Immature natural killer cell (primary cell): ENCODE measurements around the gene LMO2. TPM values are rescaled to one million over a fixed set of nuclear protein-coding genes. Genes with fewer than 3 reads are reported as not detected.
"Not testable (repeated sequence)": the region's sequence is repeated elsewhere in the genome, so short reads cannot be mapped to it uniquely, and the experiment has no call there.

Experiments used
- DNase-seq, 3 donors: peaks; one replicate each; pipeline ENCODE4 v3.0.0; 2022; ENCODE audit warnings: mixed read lengths in 1 of 3
- H3K27ac Mint-ChIP-seq, 6 donors: one replicate each; pipeline ENCODE4 v1.8.0; 2020; ENCODE audit warnings: mixed read lengths in 6 of 6, mild to moderate bottlenecking in 5 of 6, inconsistent platforms in 4 of 6, moderate library complexity in 3 of 6
- H3K27me3 Mint-ChIP-seq, 3 donors: one replicate each; pipeline ENCODE4 v1.8.0; 2020 to 2021; ENCODE audit warnings: low read depth in 3 of 3, mild to moderate bottlenecking in 3 of 3, mixed read lengths in 3 of 3, moderate library complexity in 3 of 3, inconsistent platforms in 1 of 3
- H3K36me3 Mint-ChIP-seq, 3 donors: one replicate each; pipeline ENCODE4 v1.8.0; 2020; ENCODE audit warnings: mixed read lengths in 3 of 3, inconsistent platforms in 2 of 3, mild to moderate bottlenecking in 2 of 3
- H3K4me1 Mint-ChIP-seq, 2 donors: one replicate each; pipeline ENCODE4 v1.8.0; 2020; ENCODE audit warnings: inconsistent platforms in 2 of 2, mild to moderate bottlenecking in 2 of 2, mixed read lengths in 2 of 2, moderate library complexity in 1 of 2
- H3K4me3 Mint-ChIP-seq, 5 donors: one replicate each; pipeline ENCODE4 v1.8.0; 2020; ENCODE audit warnings: mild to moderate bottlenecking in 5 of 5, mixed read lengths in 5 of 5, inconsistent platforms in 3 of 5, moderate library complexity in 3 of 5
- H3K9me3 Mint-ChIP-seq, 6 donors: one replicate each; pipeline ENCODE4 v1.8.0; 2020; ENCODE audit warnings: mild to moderate bottlenecking in 6 of 6, mixed read lengths in 6 of 6, inconsistent platforms in 4 of 6, moderate library complexity in 3 of 6
- polyA plus RNA-seq, 3 donors: library from polyadenylated mRNA; unstranded; fragments of 300-500 nt; fragmentation: Illumina TruSeq; gene quantifications; one replicate each; pipeline ENCODE4 v1.2.3, GENCODE V29; 2021

Gene LMO2
- polyA plus RNA-seq, 3 donors from 2014 or later = 0.31 to 2.8 (median 1.9) TPM

DNA sequence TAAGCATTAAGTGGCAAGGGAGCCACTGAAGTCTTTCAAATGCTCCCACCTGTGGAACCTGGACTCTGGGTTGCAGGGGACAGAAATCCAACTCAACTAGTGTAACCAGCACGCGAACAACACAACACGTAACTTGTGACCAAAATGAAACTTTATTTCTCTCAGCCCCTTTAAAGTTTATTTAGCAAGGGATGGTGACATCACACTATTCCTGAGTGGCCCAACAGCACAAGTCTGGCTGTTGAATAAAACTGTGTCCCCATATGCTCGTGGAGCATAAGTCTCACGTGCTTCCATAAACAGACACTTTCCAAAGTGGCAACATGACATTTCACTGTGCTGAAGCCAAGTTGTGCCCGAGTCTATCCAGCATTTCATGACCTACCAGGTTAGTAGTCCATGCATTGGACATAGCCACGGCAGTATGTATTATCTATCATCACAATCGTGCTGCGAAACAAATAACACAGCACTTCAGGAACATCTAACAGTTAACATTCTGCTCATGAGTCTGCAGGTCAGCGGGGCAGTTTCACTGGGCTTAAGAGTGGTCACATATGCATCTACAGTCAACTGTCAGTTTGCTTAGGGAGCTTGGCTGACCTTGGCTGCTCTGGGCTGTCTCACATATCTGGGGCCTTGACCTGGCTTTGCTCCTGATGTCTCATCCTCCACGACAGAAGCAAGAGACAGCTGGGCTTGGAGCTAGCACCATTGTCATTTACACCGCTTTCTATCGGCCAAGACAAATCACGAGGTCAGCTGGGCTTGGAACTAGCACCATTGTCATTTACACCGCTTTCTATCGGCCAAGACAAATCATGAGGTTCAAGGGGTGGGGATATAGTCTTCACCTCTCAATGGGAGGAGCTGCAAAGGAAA lies 35.0 kb upstream of the LMO2 start:
- no peak overlapping the region for H3K4me3 Mint-ChIP-seq
- H3K36me3 Mint-ChIP-seq = peaks cover 0 to 2% (median under 1%) of the 10 kb centered on the region in 3 donors

DNA sequence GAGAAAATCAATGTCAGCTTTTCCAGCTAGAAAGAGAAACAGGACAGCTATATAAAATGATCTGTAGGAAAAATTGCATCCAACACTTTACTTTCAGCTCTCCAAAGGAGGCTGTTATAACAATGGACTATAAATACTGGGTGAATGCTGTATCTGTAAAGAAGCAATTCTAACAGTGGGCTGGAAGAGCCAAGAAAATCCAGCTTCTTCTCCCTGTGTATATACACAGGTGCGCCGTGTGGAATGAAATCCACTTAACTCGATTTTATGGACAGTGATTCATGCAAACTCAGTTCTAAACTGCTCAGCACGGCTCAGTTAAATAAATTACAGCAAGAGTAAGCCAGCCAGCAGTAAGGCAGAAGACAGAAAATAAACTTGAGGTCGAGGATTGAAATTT lies 32.5 kb upstream of the LMO2 start:
- no peak for DNase-seq
- Mint-ChIP-seq H3K4me3 (no peak overlapping the region), H3K27ac (no peak overlapping the region), H3K9me3 (no peaks in the 10 kb centered on the region), H3K4me1 (no peaks in the 10 kb centered on the region), H3K27me3 (peaks cover 0 to 7% (median 7%) of the 10 kb centered on the region in 3 donors), H3K36me3 (no peaks in the 10 kb centered on the region)

More for the DNA sequence above, 35.0 kb upstream of the LMO2 start:
- Mint-ChIP-seq H3K4me1 (peaks cover 8 to 19% of the 10 kb centered on the region in 2 donors), H3K27ac (no peak overlapping the region), H3K27me3 (peaks cover 0 to 10% (median 7%) of the 10 kb centered on the region in 3 donors), H3K9me3 (peaks cover 0 to 4% (median 2%) of the 10 kb centered on the region in 6 donors)
- no peak for DNase-seq

DNA sequence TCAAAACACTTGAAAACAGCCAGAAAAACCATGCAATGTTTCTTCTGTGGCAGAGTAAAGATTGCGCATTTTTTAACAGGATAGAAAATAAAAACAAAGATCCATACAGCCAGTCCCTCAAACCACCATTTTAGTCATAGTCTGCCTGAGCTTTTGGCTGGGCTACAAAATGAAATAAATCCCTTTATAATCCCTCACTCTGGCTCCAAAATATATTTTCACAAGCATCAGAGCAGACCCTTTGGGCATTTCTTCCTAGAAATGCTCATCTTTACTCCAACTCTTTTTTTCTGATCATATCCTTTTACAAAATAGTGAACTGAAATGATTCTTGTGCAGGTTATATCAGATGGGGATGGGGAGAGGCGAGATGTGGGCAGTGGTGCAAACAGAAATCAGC lies 31.8 kb upstream of the LMO2 start:
- H3K27me3 Mint-ChIP-seq = peaks cover 0 to 7% (median 2%) of the 10 kb centered on the region in 3 donors
- H3K27ac Mint-ChIP-seq = no peak overlapping the region
- H3K4me3 Mint-ChIP-seq = no peak overlapping the region
- H3K36me3 Mint-ChIP-seq = no peaks in the 10 kb centered on the region
- no peak for DNase-seq
- H3K4me1 Mint-ChIP-seq = no peaks in the 10 kb centered on the region
- no peaks in the 10 kb centered on the region for H3K9me3 Mint-ChIP-seq

DNA sequence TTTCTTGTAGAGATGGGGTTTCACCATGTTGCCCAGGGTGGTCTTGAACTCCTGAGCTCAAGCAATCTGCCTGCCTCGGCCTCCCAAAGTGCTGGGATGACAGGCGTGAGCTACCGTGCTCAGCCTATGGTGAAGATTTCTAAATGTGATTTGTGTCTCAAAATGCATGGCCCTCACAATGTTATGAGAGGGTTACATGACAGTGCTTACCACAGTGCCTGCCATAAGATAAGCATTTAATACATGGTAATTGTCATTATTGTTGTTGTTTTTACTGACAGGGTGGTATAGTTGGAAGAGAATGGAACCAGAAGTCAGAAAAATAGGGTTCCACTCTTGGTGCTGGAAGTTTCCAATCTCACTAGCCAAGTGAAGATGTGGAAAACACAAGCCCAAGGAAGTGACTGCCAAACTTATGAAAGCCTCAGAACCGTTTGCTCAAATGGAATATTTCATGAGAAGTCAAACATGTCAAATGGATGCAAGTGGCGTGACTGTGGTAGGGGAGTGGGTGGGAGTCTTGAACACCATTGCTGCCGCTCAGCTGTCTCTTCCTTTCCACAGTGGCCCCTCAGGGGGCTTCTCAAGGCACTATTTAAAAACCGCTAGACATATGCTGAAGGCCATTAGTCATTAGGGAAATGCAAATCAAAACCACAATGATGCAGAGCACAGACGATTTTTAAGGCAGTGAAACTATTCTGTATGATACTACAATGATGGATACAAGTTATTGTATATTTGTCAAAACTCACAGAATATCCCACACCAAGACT lies 29.1 kb upstream of the LMO2 start:
- Mint-ChIP-seq H3K36me3 (no peaks in the 10 kb centered on the region), H3K4me1 (no peaks in the 10 kb centered on the region), H3K4me3 (no peak overlapping the region), H3K27me3 (peaks cover 2% of the 10 kb centered on the region in 3 donors), H3K9me3 (no peaks in the 10 kb centered on the region), H3K27ac (no peak overlapping the region)
- DNase-seq = no peak

DNA sequence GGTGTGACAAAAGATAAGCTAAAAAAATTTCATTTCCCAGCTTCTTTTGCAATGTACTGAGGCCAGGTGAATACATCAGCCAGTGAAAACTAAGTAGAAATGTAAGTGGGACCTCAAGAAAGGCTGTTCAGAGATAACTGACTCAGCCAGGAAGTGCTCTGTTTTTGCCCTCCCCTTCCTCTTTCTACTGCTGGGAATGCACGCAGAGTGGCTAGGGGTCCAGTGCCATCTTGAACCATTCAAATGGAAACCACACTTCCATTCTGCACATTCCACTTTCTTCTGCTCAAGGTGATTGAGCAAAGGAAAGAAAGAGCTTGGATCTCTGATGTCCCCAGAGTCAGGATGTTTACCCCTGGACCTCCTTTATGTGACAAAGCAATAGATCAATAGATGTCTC lies 27.8 kb upstream of the LMO2 start:
- DNase-seq = no peak
- Mint-ChIP-seq H3K36me3 (no peaks in the 10 kb centered on the region), H3K4me3 (no peak overlapping the region), H3K9me3 (no peaks in the 10 kb centered on the region), H3K27ac (no peak overlapping the region), H3K4me1 (no peaks in the 10 kb centered on the region), H3K27me3 (peaks cover 0 to 4% (median 3%) of the 10 kb centered on the region in 3 donors)

DNA sequence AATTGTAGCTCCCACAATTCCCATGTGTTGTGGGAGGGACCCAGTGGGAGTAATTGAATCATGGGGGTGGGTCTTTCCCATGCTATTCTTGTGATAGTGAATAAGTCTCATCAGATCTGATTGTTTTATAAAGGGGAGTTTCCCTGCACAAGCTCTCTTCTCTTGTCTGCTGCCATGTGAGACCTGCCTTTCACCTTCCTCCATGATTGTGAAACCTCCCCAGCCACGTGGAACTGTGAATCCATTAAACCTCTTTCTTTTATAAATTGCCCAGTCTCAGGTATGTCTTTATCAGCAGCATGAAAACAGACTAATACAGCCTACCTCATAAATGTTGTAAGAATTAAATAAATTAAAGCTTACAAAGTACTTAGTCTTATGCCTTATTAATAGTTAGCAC lies 25.5 kb upstream of the LMO2 start:
- not testable (repeated sequence) for H3K4me3 Mint-ChIP-seq, H3K9me3 Mint-ChIP-seq, H3K27me3 Mint-ChIP-seq

DNA sequence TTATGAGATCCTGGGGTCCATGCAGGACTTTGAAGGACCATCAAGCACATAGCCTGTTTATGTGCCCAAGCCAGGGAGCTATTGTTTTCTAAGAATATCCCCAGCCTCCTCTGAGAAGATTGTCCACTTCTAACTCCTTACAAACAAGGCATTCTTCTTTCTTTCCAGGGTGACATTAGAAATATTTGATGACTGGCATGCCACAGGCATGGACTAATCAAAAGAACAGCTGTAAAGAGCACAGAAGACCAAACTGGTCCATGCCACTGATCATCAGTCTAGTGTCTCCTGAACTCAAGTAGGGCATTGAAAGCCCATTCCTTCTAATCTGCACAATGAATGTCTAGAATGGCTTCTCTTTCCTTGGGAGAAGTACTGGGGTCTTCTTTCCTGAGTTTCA lies 24.9 kb upstream of the LMO2 start:
- Mint-ChIP-seq H3K36me3 (peaks cover 0 to 6% (median 4%) of the 10 kb centered on the region in 3 donors), H3K9me3 (no peaks in the 10 kb centered on the region), H3K27me3 (peaks cover 4 to 10% (median 5%) of the 10 kb centered on the region in 3 donors), H3K4me3 (no peak overlapping the region), H3K27ac (no peak overlapping the region), H3K4me1 (peaks cover 0 to 9% of the 10 kb centered on the region in 2 donors)
- DNase-seq = no peak

More for the DNA sequence above, 25.5 kb upstream of the LMO2 start:
- not testable (repeated sequence) for H3K36me3 Mint-ChIP-seq, DNase-seq, H3K27ac Mint-ChIP-seq, H3K4me1 Mint-ChIP-seq

DNA sequence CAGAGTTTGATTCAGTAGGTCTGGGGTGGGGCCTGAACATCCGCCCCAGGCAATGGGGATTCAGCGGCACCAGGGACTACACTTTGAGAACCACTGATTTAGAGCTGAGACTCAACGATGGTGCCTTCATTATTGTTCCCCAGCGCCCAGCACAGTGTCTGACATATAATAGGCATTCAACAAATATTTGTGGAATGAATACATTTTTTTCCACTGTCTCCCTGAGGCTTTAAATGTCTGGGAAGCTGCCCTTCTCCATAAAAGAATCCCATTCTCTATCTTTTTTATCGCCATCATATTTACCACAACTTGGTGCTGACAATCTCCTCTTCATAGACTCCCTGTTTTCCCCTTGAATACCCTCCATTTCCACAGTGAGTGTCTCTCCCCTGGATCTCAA lies 23.6 kb upstream of the LMO2 start:
- peaks cover 5 to 18% (median 7%) of the 10 kb centered on the region in 3 donors for H3K27me3 Mint-ChIP-seq

DNA sequence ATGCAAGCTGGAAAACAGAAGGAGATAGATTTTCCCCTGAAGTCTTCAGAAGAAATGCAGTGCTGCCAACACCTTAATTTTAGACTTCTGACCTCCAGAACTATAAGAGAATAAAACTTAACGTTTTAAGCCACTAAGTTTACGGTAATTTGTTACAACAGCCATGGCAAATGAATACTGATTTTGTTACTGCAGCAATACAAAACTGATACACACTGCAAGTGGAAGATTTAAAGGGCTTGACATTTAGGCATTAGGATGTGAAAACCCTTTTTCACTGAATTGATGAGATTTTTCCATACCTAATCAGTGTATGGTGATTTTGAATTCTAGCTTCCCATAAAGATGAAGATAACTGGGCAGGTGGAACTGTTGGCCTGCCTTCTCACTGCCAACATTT lies 22.1 kb upstream of the LMO2 start:
- no peak for DNase-seq
- Mint-ChIP-seq H3K9me3 (no peaks in the 10 kb centered on the region), H3K27me3 (peaks cover 5 to 22% (median 9%) of the 10 kb centered on the region in 3 donors), H3K4me1 (peaks cover 0 to 9% of the 10 kb centered on the region in 2 donors), H3K4me3 (no peak overlapping the region), H3K36me3 (peaks cover 0 to 6% (median 4%) of the 10 kb centered on the region in 3 donors), H3K27ac (no peak overlapping the region)

More for the DNA sequence above, 23.6 kb upstream of the LMO2 start:
- H3K36me3 Mint-ChIP-seq = peaks cover 0 to 6% (median 4%) of the 10 kb centered on the region in 3 donors
- peaks cover 0 to 9% of the 10 kb centered on the region in 2 donors for H3K4me1 Mint-ChIP-seq
- no peak overlapping the region for H3K27ac Mint-ChIP-seq
- H3K4me3 Mint-ChIP-seq = no peak overlapping the region
- no peak for DNase-seq
- no peaks in the 10 kb centered on the region for H3K9me3 Mint-ChIP-seq

DNA sequence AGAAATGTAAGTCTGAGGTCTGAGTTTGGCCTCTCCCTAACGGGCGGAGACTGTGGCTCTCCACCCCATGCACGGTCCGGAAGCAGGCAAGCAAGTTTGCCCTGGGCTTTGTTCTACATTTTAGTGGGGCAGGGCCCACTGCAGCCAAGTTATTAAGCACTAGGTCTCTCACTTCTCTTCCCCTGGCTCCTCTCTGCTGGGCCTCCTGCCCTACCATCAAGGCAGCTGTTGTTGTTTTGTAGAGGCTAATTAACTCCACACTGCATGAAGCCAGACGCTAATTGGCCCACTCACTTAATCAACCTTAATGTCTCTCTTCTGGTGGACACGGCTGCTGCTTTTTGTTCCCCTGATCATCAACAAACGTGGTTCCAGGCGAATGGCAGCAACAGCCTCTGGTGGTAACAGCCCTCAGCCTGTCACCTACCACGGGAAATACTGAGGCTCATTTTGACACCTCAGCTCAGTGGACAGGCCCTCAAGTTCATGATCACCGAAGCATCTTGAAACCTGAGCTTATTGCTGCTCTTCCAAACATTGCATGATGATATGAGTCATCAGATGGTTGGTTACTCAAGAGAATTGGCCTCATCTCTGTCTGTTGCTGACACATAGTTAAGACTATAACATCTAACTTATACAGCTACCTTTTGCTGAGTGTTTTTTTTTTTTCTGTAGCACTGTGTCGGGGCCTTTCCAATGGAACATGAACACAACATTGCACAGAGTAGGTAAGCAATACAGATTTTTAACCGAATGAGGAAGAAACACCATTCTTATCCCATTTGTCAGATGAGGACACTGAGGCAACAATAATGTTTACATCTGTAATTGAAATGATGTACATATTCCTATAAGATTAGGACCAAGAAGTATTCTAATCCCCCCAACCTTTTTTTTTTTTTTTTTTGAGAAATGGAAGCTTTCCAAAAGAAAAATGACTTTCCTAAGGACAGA lies 20.8 kb upstream of the LMO2 start:
- no peak overlapping the region for H3K27ac Mint-ChIP-seq
- DNase-seq = no peak
- peaks cover 0 to 6% (median 4%) of the 10 kb centered on the region in 3 donors for H3K36me3 Mint-ChIP-seq
- no peaks in the 10 kb centered on the region for H3K9me3 Mint-ChIP-seq
- peaks cover 0 to 10% of the 10 kb centered on the region in 2 donors for H3K4me1 Mint-ChIP-seq
- H3K4me3 Mint-ChIP-seq = no peak overlapping the region
- peaks cover 5 to 22% (median 9%) of the 10 kb centered on the region in 3 donors for H3K27me3 Mint-ChIP-seq

DNA sequence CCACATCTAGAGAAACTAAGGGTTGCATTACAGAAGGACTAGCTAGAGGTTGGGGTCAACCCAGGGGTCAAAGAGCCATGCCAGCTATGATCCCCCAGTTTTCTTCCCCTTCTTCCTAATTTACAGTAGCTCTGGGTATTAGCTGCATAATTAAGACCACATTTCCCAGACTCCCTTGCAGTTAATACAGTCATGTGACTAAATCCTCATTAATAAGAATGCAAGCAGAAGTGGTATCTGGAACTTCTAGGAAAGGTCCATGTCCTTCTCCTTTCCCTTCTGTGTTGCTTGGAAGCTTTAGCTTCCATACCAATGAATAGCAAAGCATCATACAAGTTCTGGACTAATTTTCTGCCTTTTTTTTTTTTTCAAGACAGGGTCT lies 19.1 kb upstream of the LMO2 start:
- Mint-ChIP-seq H3K9me3 (no peaks in the 10 kb centered on the region), H3K27ac (no peak overlapping the region), H3K27me3 (peaks cover 7 to 27% (median 9%) of the 10 kb centered on the region in 3 donors), H3K4me1 (peaks cover 2 to 16% of the 10 kb centered on the region in 2 donors), H3K4me3 (no peak overlapping the region), H3K36me3 (peaks cover 0 to 6% (median 4%) of the 10 kb centered on the region in 3 donors)
- DNase-seq = no peak

DNA sequence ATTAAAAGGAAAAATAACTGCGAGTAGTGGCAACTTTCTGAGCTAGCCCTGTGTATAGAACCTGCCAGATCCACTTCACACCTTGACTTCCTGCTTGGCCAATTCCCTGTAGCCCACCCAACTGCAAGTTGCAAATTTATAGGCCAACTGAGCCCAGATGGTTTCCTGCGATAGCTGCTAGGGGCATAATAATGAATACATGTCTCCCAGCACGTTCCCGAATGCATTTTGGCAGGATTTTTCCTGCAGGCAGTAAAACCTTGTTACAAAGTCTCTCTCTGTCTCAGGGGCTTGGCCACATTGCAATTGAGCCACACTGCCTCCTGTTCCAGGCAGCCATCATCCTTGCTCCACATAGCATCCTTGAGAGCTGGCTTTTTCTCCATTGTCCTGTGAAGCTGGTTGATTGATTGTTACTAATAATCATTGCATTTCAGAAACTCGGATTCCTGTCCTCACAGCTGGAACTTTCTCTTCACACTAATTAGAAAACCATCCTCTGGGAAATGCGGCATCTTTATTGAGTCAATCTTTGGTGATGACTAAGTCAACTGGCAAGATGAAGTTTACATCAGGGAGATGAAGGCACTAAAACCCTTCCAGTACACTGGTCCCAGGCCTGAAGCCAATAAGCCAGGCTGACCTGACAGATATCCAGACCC lies 18.6 kb upstream of the LMO2 start:
- no peaks in the 10 kb centered on the region for H3K9me3 Mint-ChIP-seq
- H3K4me1 Mint-ChIP-seq = peaks cover 2 to 16% of the 10 kb centered on the region in 2 donors
- H3K4me3 Mint-ChIP-seq = no peak overlapping the region
- H3K36me3 Mint-ChIP-seq = peaks cover 0 to 6% (median 4%) of the 10 kb centered on the region in 3 donors
- DNase-seq = no peak
- peaks cover 7 to 27% (median 11%) of the 10 kb centered on the region in 3 donors for H3K27me3 Mint-ChIP-seq
- no peak overlapping the region for H3K27ac Mint-ChIP-seq

DNA sequence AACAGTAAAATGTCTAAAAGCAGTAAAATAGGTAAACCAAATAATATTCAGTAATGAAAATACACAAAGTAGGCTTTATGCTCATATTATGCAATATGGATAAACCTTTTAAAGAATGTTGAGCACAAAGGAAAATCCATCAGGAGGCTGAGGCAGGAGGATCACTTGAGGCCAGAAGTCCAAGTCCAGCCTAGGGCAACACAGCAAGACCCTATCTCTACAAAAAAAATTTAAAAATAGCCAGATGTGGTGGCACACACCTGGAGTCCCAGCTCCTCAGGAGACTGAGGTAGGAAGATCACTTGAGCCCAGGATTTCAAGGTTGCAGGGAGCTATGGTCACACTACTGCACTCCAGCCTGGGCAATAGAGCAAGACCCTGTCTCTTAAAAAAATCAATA lies 17.7 kb upstream of the LMO2 start:
- Mint-ChIP-seq H3K4me3 (no peak overlapping the region), H3K9me3 (no peaks in the 10 kb centered on the region), H3K4me1 (peaks cover 2 to 16% of the 10 kb centered on the region in 2 donors), H3K27me3 (peaks cover 5 to 30% (median 11%) of the 10 kb centered on the region in 3 donors), H3K36me3 (peaks cover 0 to 6% (median 4%) of the 10 kb centered on the region in 3 donors), H3K27ac (no peak overlapping the region)
- DNase-seq = no peak
